ENCODE data around the gene SPSB1.
"Not testable (repeated sequence)": the region's sequence is repeated elsewhere in the genome, so short reads cannot be mapped to it uniquely, and the experiment has no call there.

The SPSB1 gene

DNA sequence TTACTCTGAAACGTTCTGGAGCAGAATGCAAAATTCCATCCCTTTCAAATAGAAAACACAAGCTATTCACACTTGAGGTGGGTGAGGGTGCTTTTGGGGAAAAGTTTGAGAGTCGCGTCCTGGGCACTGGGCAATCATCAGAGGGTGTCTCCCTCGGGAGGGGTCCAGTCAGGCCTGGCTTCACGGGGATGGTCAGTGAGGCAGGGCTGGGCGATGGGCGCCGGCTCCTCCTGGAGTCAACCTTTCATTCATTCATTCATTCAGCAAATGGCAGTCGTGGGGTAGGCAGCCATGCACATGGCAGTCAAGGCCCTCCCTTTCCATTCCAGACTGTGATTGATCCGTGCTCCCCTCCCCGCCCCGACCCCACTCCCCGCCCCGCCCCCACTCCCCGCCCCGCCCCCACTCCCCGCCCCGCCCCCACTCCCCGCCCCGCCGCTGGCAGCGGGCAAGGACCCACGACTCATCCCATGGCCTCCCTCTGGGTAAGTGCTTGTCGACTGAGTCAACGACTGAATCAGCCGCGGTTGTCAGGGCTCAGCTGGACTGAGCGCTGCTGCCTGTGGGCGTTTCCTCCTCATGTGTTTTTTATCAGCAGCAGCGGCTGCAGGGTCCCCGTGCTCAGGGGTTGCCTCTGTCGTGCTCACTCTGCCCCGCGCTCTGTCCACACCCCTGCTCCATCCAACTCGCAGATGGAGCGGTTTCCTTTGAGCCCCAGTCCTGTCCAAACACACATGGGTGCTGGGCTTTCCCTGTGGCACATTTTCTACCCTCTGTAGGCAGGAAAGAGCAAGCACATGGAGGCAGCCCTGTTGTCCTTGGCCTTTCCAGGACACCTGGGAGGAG is 12.5 kb upstream of the SPSB1 start:
- no peak for DNase-seq

DNA sequence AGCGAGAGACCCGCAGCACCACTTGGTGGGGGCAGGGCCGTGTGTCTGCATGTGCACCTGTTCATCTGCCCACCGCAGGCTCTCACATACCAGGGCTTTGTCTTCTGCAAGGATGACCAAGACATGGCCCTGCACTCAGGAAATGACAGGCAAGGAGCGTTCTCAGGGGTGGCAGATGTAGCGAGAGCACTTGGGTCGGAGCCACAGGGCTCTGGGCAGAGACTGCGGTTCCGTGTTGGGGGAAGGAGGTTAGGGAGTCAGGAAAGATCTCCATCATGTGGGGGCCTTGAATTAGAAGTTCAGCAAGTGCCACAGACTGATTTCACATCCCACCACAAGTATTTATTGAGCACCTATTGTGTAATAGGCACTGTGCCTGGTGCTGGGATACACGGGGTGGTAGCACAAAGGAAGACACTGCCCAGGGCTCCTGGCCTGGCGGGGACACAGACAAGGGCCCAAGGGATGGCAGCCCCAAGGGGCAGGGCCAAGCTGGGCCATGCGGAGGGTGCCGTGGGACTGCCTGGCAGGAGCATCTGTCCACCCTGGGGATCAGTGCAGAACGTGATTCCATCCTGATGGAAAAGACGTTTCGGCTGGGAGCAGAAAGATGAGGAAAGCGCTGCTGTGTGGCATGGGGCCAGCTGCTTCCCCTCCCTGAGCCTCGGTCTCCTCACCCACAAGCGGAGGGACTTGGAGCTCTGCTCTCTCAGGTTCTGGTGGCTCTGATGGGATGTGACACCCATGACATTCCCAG is 11.4 kb upstream of the SPSB1 start:
- no peak for DNase-seq

DNA sequence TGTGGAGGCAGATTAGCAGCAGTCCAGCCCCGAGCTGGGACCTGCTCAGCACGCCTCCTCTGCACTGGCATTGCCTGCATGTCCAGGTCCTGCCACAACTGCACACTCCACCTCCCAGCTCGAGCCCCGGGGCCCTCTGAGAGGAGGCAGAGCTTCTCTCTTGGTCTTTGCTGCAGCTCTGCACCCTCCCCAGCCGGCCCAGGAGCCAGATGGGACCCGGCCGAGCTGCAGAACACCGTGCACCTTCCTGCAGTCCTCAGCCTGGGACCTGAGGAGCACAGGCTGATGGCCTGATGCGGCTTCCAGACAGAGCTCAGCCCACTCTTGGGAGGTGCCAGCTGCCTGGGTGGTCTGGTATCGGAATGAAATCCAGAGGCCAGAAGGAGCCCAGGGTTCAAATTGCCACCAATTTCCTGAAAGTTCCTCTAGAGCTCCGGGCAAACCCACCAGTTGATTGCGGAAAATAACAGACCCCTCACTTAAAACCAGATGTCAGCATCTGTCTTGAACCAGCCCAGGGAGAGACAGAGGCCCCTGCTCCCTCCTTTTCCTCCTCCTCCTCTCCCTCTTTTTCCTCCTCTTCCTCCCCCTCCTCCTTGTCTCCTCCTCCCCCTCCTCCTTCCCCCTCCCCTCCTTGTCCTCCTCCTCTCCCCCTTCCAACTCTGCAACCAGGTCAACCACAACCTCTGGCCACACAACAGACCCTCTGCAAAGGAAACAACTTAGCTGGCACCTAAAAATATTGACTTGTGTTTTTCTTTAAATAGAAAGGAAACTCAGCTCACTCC is 10.6 kb upstream of the SPSB1 start:
- DNase-seq, result no peak

DNA sequence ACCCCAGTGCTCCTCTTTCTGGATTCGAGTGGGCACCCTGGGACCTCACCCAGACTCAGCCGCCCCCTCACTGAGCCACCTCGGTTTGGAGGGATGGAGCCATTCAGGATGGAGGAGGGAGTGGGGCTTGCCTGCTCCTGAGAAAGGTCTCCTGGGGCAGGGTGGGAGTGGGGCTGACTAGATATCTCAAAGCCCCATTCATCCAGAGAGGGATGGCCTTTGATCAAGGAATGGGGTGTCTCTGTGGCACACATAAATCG is 10.1 kb upstream of the SPSB1 start:
- no peak for DNase-seq

DNA sequence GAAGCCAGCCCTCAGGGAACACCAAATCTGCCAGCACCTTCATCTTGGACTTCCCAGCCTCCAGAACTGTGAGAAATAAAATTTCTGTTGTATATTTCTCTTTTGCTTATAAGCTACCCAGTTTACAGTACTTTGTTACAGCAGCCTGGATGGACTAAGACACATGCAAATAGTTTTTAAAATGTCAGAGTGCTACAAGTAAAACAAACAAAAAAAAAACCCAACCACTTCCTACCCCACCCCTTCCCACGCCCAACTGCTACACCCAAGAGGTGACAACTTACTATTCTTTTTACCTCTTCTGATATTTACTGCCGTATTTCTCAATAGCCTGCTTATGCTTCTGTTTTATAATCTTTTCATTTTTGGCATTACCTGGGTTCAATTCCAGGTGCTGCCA is 8.6 kb upstream of the SPSB1 start:
- no peak for DNase-seq

DNA sequence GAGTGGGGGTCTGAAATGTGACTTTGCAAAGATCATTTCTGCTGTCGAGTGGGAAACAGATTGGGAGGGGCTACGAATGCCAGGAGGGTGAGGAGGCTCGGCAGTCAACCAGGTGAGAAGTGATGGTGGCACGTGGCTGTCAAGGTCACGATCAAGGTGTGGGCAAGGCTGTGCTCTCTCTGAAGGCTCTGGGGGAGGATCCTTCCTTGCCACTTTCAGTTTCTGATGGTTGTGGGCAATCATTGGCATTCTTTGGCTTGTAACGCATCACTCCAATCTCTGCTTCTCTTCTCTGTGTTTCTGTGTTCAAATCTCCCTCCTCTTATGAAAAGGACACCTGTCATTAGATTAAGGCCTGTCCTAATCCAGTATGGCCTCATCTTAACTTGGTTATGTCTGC is 6.1 kb upstream of the SPSB1 start:
- no peak for DNase-seq

DNA sequence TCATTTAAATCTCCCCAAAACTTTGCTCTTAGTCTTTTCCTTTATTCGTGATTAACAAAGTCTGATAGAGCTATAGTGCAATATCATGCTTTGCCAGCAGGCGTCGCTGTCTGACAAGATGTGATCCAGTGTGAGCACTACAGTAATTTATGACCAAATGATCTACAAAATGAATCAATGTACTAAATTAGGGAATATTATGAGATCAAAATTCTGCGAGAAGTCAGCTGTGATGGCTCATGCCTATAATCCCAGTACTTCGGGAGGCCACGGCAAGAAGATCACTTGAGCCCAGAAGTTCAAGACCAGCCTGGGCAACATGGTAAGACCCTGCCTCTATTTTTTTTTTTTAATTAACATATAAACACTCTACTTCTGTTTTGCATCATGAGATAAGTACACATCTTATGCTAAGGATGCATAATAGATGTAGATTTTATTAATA is 3.6 kb upstream of the SPSB1 start:
- DNase-seq, result peak; percentile 82

DNA sequence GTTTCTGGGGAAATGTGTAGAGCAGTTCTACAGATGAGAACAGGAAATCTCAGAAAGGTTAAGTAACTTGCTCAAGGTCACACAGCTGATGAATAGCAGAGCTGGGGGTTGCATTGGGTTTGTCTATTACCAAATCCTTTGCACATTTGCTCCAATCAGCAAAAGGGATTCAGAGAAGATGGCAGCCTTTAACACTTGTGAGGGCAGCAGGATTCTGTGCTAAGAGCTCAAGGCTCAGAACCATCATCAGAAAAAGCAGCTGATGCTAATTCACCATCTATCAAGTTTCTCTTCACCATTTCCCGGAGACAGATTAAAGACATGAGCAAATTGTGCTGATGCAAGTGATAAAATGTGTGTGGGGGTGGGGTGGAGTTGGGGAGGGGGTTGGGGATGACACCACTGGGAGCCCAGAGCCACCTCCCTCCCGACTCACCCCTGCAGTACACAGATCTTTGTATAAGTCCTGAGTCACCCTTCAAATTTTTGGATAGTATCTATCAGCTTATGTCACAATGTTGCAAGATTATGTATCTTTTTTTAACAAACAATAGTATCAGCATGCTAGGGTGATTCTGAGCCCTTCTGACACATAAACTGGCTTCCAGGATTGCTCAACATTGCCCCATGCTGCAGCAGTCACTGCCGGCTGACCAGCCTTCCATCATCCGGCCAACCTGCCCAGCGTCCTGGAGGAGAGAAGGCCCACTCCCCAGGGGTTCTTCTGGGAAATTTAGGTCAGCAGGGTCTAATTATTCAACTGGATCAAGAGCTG is 2.8 kb upstream of the SPSB1 start:
- no peak for DNase-seq

DNA sequence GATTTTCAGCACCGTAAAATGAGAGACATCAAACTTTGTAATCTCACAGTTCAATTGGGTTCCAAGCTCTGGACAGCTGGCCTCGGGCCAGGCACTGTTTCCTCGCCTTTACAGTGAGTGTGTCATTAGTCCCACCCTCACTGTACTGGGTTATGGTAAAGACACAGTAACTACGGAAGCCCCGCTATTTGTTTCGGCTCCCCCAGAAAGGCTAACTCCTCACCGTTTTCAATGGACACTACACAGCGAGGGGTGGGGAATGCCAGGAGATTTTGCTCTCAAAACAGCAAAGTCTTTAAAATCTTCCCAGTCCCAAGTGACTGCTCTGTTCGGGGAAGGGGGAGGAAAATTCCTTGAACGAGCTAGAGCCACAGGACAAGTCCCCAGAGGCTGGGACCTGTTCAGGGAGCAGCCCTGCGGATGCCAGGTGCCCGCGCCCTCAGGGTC is 757 bp upstream of the SPSB1 start:
- no peak for DNase-seq

DNA sequence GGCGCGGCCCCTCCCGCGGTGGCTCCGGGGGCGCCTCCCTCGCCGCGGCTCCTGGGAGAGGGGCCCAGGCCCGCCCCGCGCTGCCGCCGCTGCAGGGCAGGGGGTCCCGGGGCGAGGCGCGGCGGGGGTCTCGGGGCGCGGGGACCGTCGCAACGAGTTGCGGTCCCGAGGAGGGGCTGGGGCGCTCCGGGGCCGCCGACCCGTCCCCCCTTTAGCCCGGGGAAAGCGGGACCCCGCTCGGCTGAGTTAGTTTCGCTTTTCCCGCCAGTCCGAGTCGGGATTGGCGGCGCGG is 493 bp downstream of the SPSB1 start:
- DNase-seq, result no peak

DNA sequence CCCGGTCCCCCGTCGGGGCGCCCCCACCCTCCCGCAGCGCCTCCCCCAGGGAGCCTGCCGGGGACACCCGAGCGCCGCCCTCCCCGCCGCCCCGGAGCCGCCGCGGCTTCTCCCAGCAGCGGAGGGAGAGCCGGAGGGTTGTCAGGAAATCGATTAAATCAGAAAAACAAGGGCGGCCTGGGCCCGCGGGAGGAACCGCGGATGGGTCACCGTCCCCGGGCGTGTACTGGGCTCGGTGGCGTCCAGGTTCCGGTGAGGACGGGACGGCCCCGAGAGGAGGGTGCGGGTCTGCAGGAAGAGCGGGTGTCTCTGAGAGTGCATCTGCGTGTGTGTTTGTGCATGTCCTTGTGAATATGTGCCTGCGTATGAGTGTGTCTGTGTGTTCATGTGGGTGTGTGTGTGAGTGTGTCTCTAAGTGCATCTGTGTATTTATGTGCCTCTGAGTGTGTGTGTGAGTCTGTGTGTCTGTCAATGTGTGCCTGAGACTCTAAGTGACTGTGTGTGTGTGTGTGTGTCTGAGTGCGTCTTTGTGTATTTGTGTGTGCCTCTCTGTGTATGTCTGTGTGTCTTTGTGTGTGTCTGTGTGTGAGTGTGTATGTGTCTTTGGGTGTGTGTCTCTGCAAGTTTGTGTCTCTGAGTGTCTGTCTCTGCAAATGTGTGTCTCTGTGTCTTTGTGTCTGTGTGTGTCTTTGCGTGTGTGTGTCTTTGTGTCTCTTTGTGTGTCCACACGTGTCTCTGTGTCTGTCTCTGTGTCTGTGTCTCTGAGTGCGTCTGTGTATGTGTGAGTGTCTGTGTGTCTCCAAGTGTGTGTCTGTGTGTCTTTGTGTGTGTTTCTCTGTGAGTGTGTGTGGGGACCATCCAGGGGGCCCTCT is 1.1 kb downstream of the SPSB1 start:
- peak; percentile 23 for DNase-seq

DNA sequence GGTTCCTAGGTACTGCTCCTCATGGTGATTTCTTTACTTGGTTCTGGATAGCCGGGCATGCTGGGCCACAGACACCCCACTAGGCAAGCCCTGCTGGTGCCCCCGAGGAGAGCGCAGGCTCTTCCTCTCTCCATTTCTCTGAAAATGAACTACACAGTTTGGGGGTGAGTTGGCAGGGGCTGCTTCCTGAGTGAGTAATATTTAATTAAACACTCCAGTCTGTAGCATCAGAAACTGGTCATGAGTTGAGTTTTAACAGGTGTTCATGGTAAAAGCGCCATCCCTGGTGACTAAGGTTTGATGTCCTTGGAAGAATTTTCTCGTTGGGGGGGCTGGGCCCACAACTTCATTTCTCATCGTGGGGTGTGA is 1.7 kb downstream of the SPSB1 start:
- DNase-seq, result no peak

DNA sequence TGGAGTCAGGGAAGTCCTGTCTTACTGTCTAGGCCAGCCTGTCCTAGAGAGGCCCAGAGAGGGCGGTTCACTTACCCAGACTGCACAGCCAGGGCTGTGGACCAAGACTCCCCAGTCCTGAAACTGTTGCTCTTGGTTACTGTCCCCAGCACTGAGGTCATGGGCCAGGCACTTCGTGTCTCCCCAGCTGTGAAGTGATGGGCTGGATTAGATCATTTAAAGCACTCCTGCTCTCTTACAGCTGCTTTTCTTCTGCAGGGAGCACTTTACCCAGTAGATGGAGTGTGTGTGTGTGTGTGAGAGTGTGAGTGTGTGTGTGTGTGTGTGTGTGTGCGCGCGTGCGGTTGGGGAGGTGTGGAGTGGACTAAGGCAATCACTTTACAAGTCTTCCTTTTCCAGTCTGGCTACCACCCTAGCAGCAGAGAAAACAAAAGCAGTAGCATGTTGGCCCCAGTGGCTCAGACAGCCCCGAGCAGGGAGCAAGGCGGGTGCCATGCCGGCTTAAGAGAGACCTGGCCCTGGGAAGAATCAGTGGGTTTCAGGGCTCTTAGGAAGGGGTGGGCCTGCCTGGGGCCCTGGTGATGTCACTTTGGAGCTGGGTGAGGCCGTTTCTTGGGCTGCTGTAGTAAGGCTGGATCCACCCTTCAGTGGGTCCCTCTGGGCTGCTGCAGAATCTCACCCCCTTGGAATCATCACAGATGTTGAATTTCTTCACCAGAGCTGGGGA is 2.4 kb downstream of the SPSB1 start:
- no peak for DNase-seq

DNA sequence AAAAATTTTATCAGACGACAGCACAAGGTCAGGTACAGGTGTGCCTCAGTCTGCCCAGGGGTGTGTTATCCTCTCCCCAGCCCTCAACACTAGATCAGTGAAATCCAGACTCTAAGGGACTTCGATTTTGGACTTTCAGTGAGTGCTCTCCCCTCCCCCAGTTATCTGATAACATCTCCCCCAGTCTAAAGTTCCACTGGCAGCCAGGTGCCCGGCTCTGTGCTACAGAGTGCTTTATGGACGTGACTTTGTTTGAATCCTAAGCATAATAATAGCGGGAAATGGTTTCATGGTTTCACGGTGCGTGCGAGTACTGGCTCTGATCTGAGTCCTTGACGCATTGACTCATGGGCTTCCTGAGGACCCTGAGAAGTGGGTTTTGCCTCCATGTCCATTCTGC is 3.2 kb downstream of the SPSB1 start:
- DNase-seq, result no peak

DNA sequence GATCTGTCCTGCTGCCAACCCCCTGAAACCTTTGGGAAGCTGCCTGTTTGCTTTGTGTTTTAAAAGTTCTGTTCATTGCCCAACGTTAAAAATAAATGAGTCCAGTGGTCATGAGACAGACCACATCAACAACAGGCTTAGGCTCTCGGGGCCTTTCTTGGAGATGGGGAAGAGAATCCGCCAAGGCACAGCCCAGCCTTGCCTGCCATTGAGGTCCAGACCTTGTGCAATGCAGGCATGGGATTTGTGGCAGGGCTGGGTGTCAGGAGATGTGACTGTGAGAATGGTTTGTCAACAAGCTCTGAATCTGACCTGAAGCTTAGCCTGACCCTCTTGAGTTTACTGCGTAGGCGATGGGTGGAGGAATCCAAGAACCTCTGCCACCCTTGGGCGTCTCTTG is 4.2 kb downstream of the SPSB1 start:
- no peak for DNase-seq

DNA sequence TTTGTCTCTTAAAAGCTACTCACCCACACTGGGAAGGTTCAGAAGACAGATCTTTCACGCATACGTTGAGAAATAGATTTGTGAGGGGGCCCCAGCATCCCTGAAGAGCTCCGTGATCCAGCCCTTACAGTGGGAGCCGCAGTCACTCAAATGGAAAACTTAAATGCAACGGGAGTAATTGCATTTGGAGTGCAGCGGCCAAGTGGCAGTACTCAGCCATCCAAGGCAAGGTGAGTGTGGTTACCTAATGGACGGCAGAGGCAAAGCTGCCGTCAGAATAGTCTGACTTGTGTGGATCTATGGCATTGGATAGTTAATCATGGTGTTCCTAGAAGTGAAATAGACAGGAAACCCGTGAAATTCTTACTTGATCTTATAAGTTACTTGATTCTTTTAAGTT is 5.1 kb downstream of the SPSB1 start:
- no peak for DNase-seq

DNA sequence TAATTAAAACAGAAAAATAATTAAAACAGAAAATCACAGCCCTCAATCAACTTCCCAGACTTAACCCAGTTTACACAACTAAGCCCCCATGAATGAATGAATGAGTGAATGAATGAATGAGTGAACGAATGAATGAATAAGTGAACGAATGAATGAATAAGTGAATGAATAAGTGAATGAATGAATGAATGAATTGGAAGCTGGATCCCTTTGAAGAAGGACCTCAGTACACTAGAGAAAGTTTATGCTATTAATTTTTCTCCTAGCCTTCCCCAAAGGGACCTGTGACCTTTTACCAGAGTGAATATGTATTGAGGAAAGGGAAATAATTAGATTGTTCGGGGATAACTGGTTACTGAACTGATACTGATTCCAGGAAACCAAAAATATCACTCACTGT is 5.6 kb downstream of the SPSB1 start:
- DNase-seq, result no peak

DNA sequence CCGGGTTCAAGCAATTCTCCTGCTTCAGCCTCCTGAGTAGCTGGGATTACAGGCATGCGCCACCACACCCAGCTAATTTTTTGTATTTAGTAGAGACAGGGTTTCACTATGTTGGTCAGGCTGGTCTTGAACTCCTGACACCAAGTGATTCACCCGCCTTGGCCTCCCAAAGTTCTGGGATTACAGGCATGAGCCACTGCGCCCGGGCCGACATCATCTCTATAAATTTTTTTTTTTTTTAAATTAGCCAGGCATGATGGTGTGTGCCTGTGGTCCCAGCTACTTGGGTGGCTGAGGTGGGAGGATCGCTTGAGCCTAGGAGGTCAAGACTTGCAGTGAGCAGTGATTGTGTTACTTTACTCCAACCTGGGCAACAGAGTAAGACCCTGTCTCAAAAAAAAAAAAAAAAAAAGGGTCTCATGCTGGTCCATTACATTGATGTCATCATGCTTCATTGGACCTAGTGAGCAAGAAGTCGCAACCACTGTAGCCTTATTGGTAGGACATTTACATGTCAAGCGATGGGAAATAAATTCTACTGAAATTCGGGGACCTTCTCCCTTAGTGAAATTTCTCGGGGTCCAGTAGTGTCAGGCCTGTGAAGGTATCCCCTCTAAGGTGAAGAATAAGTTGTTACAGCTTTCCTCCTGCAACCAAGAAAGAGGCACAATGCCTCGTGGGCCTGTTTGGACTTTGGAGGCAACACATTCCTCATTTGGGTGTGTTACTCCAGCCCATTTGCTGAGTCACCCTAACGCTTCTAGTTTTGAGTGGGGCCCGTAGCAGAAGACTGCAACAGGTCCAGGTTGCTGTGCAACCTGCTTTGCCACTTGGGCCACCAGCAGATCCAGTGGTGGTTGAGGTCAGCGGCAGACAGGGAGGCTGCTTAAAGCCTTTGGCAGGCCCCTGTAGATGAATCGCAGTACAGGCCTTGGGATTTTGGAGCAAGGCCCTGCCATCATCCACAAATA is 7.2 kb downstream of the SPSB1 start:
- not testable (repeated sequence) for DNase-seq

DNA sequence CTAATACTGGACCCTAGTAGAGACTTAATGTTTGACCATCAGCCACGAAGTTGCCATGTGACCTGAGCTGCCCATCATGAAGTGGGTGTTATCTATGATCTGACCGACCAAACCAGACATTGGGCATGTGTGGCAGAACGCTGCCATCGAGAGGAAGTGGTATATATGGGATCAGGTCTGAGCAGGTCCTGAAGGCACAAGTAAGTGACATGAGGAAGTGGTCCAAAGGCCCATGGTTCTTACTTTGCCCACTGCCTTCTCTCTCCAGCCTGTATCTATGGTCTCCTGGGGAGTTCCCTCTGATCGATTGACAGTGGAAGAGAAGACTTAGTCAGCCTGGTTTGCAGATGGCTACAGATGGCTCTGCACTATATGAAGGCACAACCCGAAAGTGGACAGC is 7.9 kb downstream of the SPSB1 start:
- DNase-seq, result no peak

Measured in effector CD4-positive, alpha-beta T cell (primary cell).